Peyer's patch (tissue), 4 donors: ENCODE measurements around the gene ST7. TPM values are rescaled to one million over a fixed set of nuclear protein-coding genes. Genes with fewer than 3 reads are reported as not detected.

ENCODE experiments used
- DNase-seq, 3 donors: peaks; one replicate each; pipeline ENCODE4 v3.0.0-alpha.2; 2017 to 2019
- H3K27ac ChIP-seq, 4 donors: fragments of 200-600 bp; sonication (generic); one replicate each; pipeline ENCODE4 v1.5.1; 2016 to 2019
- H3K27me3 ChIP-seq, 2 donors: fragments of 200-600 bp; sonication (generic); one replicate each; pipeline ENCODE4 v1.5.1; 2019
- H3K36me3 ChIP-seq, 3 donors: fragments of 200-600 bp; sonication (generic); one replicate each; pipeline ENCODE4 v1.5.1; 2016 to 2019
- H3K4me1 ChIP-seq, 4 donors: fragments of 200-600 bp; sonication (generic); one replicate each; pipeline ENCODE4 v1.5.1; 2016 to 2019
- H3K4me3 ChIP-seq, 4 donors: fragments of 200-600 bp; sonication (generic); 1 replicate in 3 of 4; 2 replicates in 1 of 4; pipeline ENCODE4 v1.5.1; 2016 to 2019; ENCODE audit warnings: mild to moderate bottlenecking in 1 of 4
- H3K9me3 ChIP-seq, 4 donors: fragments of 200-600 bp; sonication (generic); one replicate each; pipeline ENCODE4 v1.5.1; 2016 to 2019; ENCODE audit warnings: mild to moderate bottlenecking in 1 of 4
- POLR2A ChIP-seq, 2 donors: fragments of 450-650 bp; IDR thresholded peaks; one replicate each; pipeline ENCODE4 v1.5.1; 2017; ENCODE audit warnings: antibody characterized with exemption in 2 of 2, mild to moderate bottlenecking in 2 of 2, moderate library complexity in 2 of 2
- total RNA-seq, 4 donors: library from RNA; depleted of rRNA; stranded (reverse); fragments of >200 nt; gene quantifications; one replicate each; pipeline ENCODE4 v1.1.0, GENCODE V29; 2016
- TF ChIP-seq, protein P1 (sequence below), 6 experiments: fragments of 450-650 bp in 4 of 6; fragments of 200-600 bp in 2 of 6; sonication (generic) in 1 of 6; IDR thresholded peaks; one replicate each; pipeline ENCODE4 v1.5.1; 2017 to 2019; ENCODE audit warnings: antibody characterized with exemption in 6 of 6, mild to moderate bottlenecking in 3 of 6, moderate library complexity in 1 of 6

Gene ST7
- total RNA-seq, 4 donors from 2014 or later: 26.8 to 39.6 (median 29.8) TPM

DNA sequence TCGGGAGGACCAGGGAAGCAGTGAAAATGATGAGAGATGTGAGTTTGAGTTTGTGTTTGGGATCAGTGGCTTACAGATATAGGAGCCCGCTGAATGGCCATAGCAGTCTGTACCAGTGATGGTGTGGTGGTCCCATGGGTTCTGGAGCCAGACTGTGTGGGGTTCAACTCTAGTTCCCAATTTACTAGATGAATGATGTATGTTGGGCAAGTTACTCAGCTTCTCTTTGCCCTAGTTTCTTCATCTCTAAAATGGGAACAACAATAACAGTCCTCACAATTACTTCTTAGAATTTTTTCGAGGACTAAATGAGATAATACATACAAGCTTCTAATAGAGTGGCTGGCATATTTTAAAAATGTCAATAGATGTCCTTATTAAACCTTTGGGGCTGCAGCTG is 185.2 kb downstream of the ST7 start:
- Histone ChIP-seq H3K36me3 (peaks cover 0 to 8% (median 0%) of the 10 kb centered on the region in 3 donors), H3K9me3 (no peaks in the 10 kb centered on the region), H3K4me1 (no peaks in the 10 kb centered on the region), H3K27me3 (no peaks in the 10 kb centered on the region), H3K27ac (no peak overlapping the region), H3K4me3 (no peak overlapping the region)
- DNase-seq: no peak
- TF ChIP-seq, protein P1, sequence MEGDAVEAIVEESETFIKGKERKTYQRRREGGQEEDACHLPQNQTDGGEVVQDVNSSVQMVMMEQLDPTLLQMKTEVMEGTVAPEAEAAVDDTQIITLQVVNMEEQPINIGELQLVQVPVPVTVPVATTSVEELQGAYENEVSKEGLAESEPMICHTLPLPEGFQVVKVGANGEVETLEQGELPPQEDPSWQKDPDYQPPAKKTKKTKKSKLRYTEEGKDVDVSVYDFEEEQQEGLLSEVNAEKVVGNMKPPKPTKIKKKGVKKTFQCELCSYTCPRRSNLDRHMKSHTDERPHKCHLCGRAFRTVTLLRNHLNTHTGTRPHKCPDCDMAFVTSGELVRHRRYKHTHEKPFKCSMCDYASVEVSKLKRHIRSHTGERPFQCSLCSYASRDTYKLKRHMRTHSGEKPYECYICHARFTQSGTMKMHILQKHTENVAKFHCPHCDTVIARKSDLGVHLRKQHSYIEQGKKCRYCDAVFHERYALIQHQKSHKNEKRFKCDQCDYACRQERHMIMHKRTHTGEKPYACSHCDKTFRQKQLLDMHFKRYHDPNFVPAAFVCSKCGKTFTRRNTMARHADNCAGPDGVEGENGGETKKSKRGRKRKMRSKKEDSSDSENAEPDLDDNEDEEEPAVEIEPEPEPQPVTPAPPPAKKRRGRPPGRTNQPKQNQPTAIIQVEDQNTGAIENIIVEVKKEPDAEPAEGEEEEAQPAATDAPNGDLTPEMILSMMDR (IDR thresholded peaks at IDR 0.05): no peak

DNA sequence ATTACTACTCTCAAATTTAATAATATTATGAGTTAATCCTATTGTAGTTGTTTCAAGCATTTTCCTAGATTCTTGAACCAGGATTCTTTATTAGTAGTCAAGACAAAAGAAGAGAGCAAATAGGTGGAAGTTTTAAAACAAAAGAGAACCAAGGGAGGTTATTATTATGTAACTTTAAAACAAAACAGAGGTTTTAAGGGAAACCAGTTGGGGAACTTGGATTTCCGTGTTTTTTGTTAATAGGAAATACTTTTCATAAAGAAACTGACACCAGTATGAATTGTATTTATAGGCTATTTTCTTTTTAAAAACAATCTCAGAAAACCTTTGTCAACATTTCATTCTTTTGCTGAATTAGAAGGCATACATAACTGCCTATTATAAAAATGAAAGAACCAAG is 185.7 kb downstream of the ST7 start:
- TF ChIP-seq POLR2A (IDR thresholded peaks at IDR 0.05): no peak
- TF ChIP-seq, protein P1 (IDR thresholded peaks at IDR 0.05): no peak
- no peak for DNase-seq
- peaks cover 0 to 8% (median 0%) of the 10 kb centered on the region in 3 donors for H3K36me3 ChIP-seq
- H3K4me1 ChIP-seq: no peaks in the 10 kb centered on the region
- H3K4me3 ChIP-seq: no peak overlapping the region
- H3K27me3 ChIP-seq: no peaks in the 10 kb centered on the region
- no peak overlapping the region for H3K27ac ChIP-seq
- no peaks in the 10 kb centered on the region for H3K9me3 ChIP-seq

DNA sequence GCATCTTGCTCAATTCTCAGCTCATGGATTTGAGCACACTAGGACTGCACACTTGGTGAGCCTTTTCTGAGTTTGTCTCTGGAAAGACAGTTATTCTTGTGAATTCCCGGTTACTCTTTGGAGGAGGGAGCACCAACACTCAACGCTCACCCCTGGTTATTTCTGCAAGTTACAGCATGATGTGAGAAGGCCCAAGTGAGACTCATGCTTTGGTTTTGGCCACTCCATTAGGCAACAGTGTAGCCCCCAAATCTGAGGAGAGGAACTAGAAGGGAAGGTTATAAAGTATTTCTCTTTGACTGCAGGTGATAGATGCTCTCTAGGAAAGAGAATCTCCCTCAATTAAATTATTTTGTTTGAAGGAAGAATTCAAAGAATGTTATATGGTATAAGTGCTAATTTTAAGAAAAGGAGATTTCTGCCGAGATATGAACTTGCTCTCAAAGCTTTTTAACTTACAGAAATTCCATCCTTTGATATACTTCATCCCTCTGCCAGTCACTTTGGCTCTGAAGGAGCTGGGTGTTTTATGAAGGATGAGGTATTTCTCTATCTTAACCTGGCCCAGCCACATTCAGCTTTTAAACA is 186.2 kb downstream of the ST7 start:
- Histone ChIP-seq H3K4me3 (no peak overlapping the region), H3K36me3 (peaks cover 0 to 8% (median 0%) of the 10 kb centered on the region in 3 donors), H3K27ac (no peak overlapping the region), H3K9me3 (no peaks in the 10 kb centered on the region), H3K27me3 (no peaks in the 10 kb centered on the region), H3K4me1 (no peaks in the 10 kb centered on the region)
- no peak for DNase-seq
- TF ChIP-seq, protein P1 (IDR thresholded peaks at IDR 0.05): no peak
- TF ChIP-seq POLR2A (IDR thresholded peaks at IDR 0.05): no peak

DNA sequence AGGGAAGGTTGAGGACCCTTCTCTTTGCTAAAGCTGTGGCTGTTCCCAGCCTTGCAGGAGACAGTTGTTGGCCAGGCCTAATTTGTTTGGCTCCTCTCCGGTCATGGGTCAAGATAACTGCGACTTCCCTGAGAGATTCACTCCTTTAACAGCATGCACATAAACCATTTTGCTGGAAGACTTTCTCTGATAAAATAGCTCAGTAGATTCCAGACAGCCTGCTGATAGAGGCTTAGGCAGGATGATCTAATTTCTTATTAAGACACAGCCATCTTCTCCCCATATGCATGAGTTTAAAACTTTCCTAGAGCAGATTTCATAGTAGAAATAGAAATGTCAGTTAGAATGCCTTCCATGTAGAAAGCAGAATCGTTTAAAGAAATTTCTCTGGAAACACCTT is 187.6 kb downstream of the ST7 start:
- Histone ChIP-seq H3K36me3 (peaks cover 0 to 8% (median 0%) of the 10 kb centered on the region in 3 donors), H3K4me3 (no peak overlapping the region), H3K9me3 (no peaks in the 10 kb centered on the region), H3K27ac (no peak overlapping the region), H3K4me1 (no peaks in the 10 kb centered on the region), H3K27me3 (no peaks in the 10 kb centered on the region)
- TF ChIP-seq, protein P1 (IDR thresholded peaks at IDR 0.05): no peak
- no peak for TF ChIP-seq POLR2A (IDR thresholded peaks at IDR 0.05)
- no peak for DNase-seq

GRCh38 chr7:117143066-117143465 is 189.8 kb downstream of the ST7 start:
- Histone ChIP-seq H3K36me3 (peaks cover 0 to 8% (median 0%) of the 10 kb centered on the region in 3 donors), H3K27ac (no peak overlapping the region), H3K4me3 (no peak overlapping the region), H3K9me3 (no peaks in the 10 kb centered on the region), H3K4me1 (no peaks in the 10 kb centered on the region), H3K27me3 (no peaks in the 10 kb centered on the region)
- no peak for DNase-seq
- TF ChIP-seq, protein P1 (IDR thresholded peaks at IDR 0.05): no peak
- no peak for TF ChIP-seq POLR2A (IDR thresholded peaks at IDR 0.05)

DNA sequence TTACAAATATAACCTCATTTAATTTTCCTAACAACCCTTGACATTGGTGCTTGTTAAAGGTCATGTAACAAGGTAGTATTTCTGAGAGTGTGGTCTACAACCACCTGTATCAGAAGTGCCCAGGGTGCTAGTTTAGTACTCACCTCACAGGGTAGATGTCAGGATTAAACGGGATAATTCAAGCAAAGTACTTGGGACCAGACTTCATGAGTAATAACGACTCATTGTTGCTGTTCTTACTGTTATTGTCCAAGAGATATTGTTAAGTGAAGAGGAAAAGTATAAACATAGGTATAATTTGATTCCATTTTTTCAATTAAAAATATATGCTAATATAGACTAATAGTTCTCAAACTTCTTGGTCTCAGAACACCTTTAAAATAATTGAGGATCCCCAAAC is 190.3 kb downstream of the ST7 start:
- TF ChIP-seq, protein P1 (IDR thresholded peaks at IDR 0.05): no peak
- TF ChIP-seq POLR2A (IDR thresholded peaks at IDR 0.05): no peak
- no peak for DNase-seq
- Histone ChIP-seq H3K4me3 (no peak overlapping the region), H3K4me1 (peaks cover 0 to under 1% (median 0%) of the 10 kb centered on the region in 4 donors), H3K9me3 (no peaks in the 10 kb centered on the region), H3K27ac (no peak overlapping the region), H3K27me3 (no peaks in the 10 kb centered on the region), H3K36me3 (peaks cover 0 to 3% (median 0%) of the 10 kb centered on the region in 3 donors)
